MM.1S (cell line): Measurements from ENCODE around the gene GFOD1.

Source experiments
- DNase-seq: peaks from one replicate; pipeline ENCODE4 v3.0.0-alpha.2; 2015
- H2AFZ ChIP-seq: fragments of 300-600 bp; sonication (generic); 2 replicates; pipeline ENCODE4 v1.6.0; 2016; ENCODE audit warnings: antibody characterized with exemption, low read length
- H3F3A ChIP-seq: fragments of 300-600 bp; sonication (generic); 2 replicates; pipeline ENCODE4 v1.6.1; 2016; ENCODE audit warnings: mild to moderate bottlenecking, antibody characterized with exemption, low read length, moderate library complexity, mixed read lengths; ENCODE audit not compliant: insufficient read depth
- H3K27ac ChIP-seq: fragments of 300-600 bp; sonication (generic); 2 replicates; pipeline ENCODE4 v1.5.1; 2016; ENCODE audit warnings: mild to moderate bottlenecking, low read length
- H3K27me3 ChIP-seq: fragments of 300-600 bp; sonication (generic); replicated peaks from 2 replicates; pipeline ENCODE4 v1.6.0; 2016; ENCODE audit warnings: low read length; ENCODE audit not compliant: insufficient read depth
- H3K36me3 ChIP-seq: fragments of 300-600 bp; sonication (generic); replicated peaks from 2 replicates; pipeline ENCODE4 v1.6.1; 2016; ENCODE audit warnings: mild to moderate bottlenecking, low read length, mixed read lengths; ENCODE audit not compliant: insufficient read depth
- H3K4me1 ChIP-seq: fragments of 300-600 bp; sonication (generic); 2 replicates; pipeline ENCODE4 v1.6.1; 2016; ENCODE audit warnings: low read length, mixed read lengths
- H3K4me2 ChIP-seq: fragments of 300-600 bp; sonication (generic); 2 replicates; pipeline ENCODE4 v1.6.0; 2016; ENCODE audit warnings: low read depth, low read length
- H3K4me3 ChIP-seq: fragments of 300-600 bp; sonication (generic); 2 replicates; pipeline ENCODE4 v1.5.1; 2016; ENCODE audit warnings: low read length, mixed read lengths
- H3K79me2 ChIP-seq: fragments of 300-600 bp; sonication (generic); 2 replicates; pipeline ENCODE4 v1.6.1; 2016; ENCODE audit warnings: mixed run types, low read length, mixed read lengths
- H3K9ac ChIP-seq: fragments of 300-600 bp; sonication (generic); 2 replicates; pipeline ENCODE4 v1.6.1; 2016; ENCODE audit warnings: low read length, mixed read lengths
- H3K9me2 ChIP-seq: fragments of 300-600 bp; sonication (generic); replicated peaks from 2 replicates; pipeline ENCODE4 v1.6.1; 2016; ENCODE audit warnings: mild to moderate bottlenecking, low read length, mixed read lengths; ENCODE audit not compliant: insufficient read depth
- H3K9me3 ChIP-seq: fragments of 300-600 bp; sonication (generic); replicated peaks from 2 replicates; pipeline ENCODE4 v1.6.1; 2016; ENCODE audit warnings: mild to moderate bottlenecking, low read length, mixed read lengths; ENCODE audit not compliant: insufficient read depth
- H4K20me1 ChIP-seq: fragments of 300-600 bp; sonication (generic); 2 replicates; pipeline ENCODE4 v1.6.1; 2016; ENCODE audit warnings: mild to moderate bottlenecking, low read length, moderate library complexity, mixed read lengths; ENCODE audit not compliant: insufficient read depth
- EZH2 ChIP-seq: fragments of 300-600 bp; sonication (generic); optimal IDR thresholded peaks from 2 replicates; pipeline ENCODE3; 2017; ENCODE audit warnings: low read depth, mild to moderate bottlenecking, antibody characterized with exemption, low read length, mixed read lengths
- EZH2phosphoT487 ChIP-seq: fragments of 300-600 bp; sonication (generic); IDR thresholded peaks from 2 replicates; pipeline ENCODE4 v1.6.1; 2018; ENCODE audit warnings: antibody characterized with exemption, low read length
- TF ChIP-seq, protein P1 (sequence below): fragments of 300-600 bp; sonication (generic); IDR thresholded peaks from 2 replicates; pipeline ENCODE4 v1.5.1; 2016; ENCODE audit warnings: antibody characterized with exemption, low read length, mixed read lengths

Gene GFOD1

DNA sequence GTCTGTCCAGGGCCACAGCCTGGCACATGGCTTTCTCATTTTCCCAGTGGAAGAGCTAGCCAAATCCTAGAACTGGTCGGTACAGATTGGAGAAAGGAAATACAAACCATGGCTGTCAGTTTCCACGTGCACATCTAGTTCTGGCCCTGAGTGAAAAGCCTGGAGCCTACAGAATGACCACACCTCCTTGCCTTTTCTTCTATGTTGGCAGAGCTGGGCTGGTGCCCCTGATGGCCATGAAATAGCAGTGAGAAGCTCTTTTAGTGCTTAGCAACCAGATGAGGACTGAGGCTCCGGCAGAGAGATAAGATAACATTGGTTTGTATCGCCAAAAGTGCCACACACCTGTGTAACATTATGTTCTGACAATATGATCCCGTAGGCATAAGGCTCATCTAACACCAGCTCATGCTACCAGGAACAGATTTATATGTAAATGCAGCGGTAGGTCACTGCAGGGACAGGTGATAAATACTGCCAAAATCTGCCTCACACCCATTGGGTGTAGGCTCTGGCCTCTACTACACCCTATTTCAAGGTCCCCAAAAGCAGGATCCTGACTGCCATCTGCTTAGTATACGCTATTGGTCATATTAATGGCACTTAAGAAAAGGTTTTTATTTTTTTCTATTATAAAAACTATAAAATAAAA, 119.2 kb downstream of the GFOD1 start:
- Histone ChIP-seq H3K79me2 (no peaks in the 10 kb centered on the region), H3K36me3 (no peaks in the 10 kb centered on the region), H4K20me1 (no peaks in the 10 kb centered on the region), H3K27me3 (no peaks in the 10 kb centered on the region), H3K4me1 (peaks cover 4% of the 10 kb centered on the region), H3K9ac (no peak overlapping the region), H2AFZ (no peak overlapping the region), H3K4me3 (no peak overlapping the region), H3K9me3 (no peaks in the 10 kb centered on the region), H3K27ac (no peak overlapping the region), H3K9me2 (no peaks in the 10 kb centered on the region), H3K4me2 (no peak overlapping the region), H3F3A (no peaks in the 10 kb centered on the region)
- no peak for DNase-seq
- TF ChIP-seq, protein P1, sequence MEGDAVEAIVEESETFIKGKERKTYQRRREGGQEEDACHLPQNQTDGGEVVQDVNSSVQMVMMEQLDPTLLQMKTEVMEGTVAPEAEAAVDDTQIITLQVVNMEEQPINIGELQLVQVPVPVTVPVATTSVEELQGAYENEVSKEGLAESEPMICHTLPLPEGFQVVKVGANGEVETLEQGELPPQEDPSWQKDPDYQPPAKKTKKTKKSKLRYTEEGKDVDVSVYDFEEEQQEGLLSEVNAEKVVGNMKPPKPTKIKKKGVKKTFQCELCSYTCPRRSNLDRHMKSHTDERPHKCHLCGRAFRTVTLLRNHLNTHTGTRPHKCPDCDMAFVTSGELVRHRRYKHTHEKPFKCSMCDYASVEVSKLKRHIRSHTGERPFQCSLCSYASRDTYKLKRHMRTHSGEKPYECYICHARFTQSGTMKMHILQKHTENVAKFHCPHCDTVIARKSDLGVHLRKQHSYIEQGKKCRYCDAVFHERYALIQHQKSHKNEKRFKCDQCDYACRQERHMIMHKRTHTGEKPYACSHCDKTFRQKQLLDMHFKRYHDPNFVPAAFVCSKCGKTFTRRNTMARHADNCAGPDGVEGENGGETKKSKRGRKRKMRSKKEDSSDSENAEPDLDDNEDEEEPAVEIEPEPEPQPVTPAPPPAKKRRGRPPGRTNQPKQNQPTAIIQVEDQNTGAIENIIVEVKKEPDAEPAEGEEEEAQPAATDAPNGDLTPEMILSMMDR, result no peak
- no peak for TF ChIP-seq EZH2
- TF ChIP-seq EZH2phosphoT487, result no peak

DNA sequence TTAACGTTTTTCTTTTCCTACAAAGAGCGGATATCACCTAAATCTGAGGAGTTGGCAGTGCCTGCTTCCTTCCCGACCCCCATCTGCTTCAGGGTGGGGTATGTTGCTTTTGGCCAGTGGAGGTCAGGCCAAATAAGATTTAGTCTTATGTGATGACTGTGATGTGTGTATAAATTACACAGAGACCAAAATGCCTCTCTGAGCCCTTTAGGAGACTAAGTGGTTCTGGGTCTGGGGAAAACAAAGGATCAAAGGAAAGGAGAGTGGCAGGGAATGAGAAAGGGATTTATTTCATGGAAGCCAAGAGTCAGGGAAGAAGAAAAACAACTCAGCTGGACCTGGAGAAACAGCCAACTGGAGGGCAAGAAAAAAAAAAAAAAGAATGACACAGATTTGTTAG, 120.0 kb downstream of the GFOD1 start:
- Histone ChIP-seq H3K9ac (no peak overlapping the region), H3K36me3 (no peaks in the 10 kb centered on the region), H3K4me2 (no peak overlapping the region), H3K4me3 (no peak overlapping the region), H3K79me2 (no peaks in the 10 kb centered on the region), H3K9me3 (no peaks in the 10 kb centered on the region), H3K4me1 (no peaks in the 10 kb centered on the region), H3K9me2 (no peaks in the 10 kb centered on the region), H3K27ac (no peak overlapping the region), H4K20me1 (no peaks in the 10 kb centered on the region), H2AFZ (no peak overlapping the region), H3F3A (no peaks in the 10 kb centered on the region), H3K27me3 (no peaks in the 10 kb centered on the region)
- TF ChIP-seq, protein P1, result no peak
- TF ChIP-seq EZH2 (no peak), EZH2phosphoT487 (no peak)
- DNase-seq, result no peak

DNA sequence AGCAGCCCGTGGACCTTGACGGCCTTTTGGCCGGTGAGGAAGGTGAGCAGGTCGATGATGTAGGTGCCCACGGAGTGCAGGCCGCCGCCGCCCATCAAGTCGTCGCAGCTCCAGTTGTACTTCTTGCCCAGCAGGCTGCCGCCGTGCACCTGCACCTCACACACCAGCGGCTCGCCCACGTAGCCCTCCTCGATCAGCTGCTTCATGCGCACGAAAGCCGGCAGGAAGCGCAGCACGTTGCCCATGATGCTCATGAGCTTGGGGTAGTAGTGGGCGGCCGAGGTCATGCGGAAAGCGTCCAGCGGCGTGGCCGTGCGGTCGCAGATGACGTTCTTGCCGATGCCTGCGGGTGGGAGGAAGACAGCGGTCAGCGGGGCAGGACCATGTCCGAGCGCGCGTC, 122.1 kb downstream of the GFOD1 start:
- H3K9ac ChIP-seq, result no peak overlapping the region
- no peaks in the 10 kb centered on the region for H3K9me3 ChIP-seq
- H4K20me1 ChIP-seq, result no peaks in the 10 kb centered on the region
- TF ChIP-seq, protein P1, result no peak
- H3F3A ChIP-seq, result no peaks in the 10 kb centered on the region
- H3K4me1 ChIP-seq, result no peaks in the 10 kb centered on the region
- H3K27ac ChIP-seq, result no peak overlapping the region
- no peaks in the 10 kb centered on the region for H3K27me3 ChIP-seq
- H2AFZ ChIP-seq, result no peak overlapping the region
- no peaks in the 10 kb centered on the region for H3K36me3 ChIP-seq
- H3K4me3 ChIP-seq, result no peak overlapping the region
- H3K79me2 ChIP-seq, result no peaks in the 10 kb centered on the region
- DNase-seq, result no peak
- no peak overlapping the region for H3K4me2 ChIP-seq
- H3K9me2 ChIP-seq, result no peaks in the 10 kb centered on the region
